ENCODE measurements around the gene ZCCHC7.

The ZCCHC7 gene

DNA sequence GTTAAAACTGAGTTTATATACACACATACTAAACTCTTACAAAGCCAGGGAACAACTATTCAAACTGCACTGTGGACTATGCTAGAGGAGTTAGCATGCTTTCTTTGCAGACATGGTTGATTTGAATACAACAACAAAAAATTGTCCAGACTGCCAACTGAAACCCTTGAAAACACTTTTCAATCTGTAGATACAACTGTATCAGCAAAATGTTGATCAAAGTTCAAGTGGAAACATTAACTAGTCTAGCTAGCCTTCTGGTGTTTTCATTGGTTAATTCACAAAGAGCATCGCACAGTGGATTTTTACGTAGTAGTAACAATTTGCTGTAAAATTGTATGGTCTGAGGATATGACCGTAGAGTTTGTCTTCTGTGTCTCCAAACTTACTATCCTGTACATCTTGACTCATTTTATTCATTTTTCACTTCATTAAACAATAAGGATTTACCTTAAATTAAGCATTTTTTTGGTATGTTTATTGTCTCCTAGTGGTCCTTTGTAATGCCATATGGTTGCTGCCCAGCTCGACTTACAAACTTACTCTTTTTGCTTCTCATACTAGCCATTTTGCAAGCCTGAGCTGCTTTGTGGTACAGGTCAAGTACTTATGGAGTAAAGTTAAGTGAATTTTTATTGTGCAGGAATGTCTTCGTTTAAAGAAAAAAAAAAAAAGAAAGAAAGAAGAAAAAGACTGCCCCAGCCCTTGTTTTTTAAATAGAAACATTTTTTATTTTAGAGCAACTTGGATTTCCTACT, 123.4 kb downstream of the ZCCHC7 start:
- no peak for DNase-seq (ENCODE audit: extremely low read depth in 1 of 2, low read depth in 1 of 2)

GRCh38 chr9:37246826-37247225, 126.5 kb downstream of the ZCCHC7 start:
- no peak for DNase-seq (ENCODE audit: extremely low read depth in 1 of 2, low read depth in 1 of 2)

DNA sequence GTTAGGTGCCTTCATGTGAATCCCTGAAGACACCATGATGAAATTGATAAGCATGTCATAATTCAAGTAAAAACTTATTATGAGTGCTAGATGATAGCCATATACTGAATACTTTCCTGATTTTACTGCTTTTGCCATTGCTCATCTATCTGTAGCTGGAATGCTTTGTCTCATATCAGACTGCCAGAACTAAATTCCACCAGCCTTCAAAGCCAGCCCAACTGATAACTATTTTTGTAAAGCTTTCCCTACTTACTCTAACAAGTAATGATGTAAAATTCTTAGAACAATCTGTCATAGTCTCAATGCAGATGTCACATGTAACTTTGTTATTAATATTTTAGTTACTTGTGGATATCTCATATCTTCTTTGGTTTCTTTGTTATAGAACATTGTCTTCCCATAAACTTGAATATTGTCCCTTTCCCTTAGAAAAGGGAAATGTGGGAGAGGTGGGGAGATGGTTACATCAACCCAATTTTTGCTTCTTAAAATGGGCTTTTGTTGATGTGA, 128.3 kb downstream of the ZCCHC7 start:
- DNase-seq (ENCODE audit: extremely low read depth in 1 of 2, low read depth in 1 of 2) = no peak

- DNase-seq (ENCODE audit: extremely low read depth in 1 of 2, low read depth in 1 of 2) = no peak
Observed at GRCh38 chr9:37251452-37251851, 131.1 kb downstream of the ZCCHC7 start.

DNA sequence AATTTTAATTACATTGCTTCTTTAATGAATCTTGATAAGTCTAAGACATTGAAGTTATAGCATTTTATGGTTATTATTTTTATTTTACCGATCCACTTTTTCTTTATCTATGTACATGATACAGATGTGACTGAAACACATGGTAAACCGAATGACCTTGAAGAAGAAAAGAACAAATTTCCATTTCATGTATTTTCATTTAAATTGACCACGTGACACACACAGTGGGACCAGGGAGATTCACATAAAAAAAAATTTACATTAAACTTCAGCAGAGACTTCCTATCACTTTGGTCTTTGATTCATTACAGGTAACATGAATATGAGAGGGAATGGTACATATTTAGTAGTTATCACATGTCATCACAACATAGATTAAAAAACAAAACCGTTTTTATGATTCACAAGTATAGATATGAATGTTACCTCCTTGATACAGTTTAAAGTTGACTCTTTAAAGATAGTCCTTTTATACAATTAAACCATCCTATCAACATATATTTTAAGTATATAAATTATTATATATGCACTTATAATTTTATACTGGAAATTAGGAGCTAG, 133.1 kb downstream of the ZCCHC7 start:
- DNase-seq (ENCODE audit: extremely low read depth in 1 of 2, low read depth in 1 of 2) = no peak

GRCh38 chr9:37255187-37255586, 134.8 kb downstream of the ZCCHC7 start:
- no peak for DNase-seq (ENCODE audit: extremely low read depth in 1 of 2, low read depth in 1 of 2)

DNA sequence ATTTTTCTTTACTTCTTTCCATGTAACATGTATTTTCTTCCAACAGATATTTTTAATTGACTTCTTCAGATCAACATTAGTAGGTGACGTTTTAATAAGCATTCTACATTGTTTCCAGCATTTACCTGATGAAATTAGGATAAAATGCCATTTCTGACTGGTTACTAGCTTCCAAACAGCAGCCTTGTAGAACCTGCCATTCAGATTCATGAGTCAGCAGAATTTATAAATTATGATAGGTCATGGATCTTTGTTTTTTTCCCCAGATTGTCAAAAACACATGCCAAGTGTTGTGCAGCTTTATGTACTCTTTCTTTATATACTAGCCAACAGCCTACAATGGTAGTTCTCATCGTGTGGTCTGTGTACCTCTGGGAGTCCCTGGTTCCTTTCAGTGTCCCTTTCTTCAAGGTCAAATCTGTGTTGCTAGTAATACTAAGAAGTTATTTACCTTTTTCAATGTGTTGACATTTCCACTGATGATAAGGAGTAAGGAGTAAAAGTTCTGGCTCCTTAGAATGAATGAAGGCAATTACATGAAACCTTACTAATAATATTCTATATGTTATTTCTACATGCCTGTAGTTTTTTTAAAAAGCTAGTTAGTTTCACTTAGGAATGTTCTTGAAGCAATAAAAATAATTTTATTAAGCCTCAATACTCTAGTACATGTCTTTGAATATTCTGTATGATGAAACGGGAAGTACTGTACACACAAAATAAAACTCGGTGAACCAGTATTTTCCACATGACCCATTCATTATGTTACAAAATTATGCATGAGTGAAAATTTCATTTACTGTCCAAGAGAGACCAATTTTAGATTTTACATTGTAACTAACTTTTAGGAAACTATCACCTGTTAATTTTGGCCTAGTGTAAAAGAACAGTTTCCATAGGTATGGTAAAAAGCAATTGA, 135.8 kb downstream of the ZCCHC7 start:
- DNase-seq (ENCODE audit: extremely low read depth in 1 of 2, low read depth in 1 of 2) = no peak

GRCh38 chr9:37259951-37260350, 139.6 kb downstream of the ZCCHC7 start:
- no peak for DNase-seq (ENCODE audit: extremely low read depth in 1 of 2, low read depth in 1 of 2)

DNA sequence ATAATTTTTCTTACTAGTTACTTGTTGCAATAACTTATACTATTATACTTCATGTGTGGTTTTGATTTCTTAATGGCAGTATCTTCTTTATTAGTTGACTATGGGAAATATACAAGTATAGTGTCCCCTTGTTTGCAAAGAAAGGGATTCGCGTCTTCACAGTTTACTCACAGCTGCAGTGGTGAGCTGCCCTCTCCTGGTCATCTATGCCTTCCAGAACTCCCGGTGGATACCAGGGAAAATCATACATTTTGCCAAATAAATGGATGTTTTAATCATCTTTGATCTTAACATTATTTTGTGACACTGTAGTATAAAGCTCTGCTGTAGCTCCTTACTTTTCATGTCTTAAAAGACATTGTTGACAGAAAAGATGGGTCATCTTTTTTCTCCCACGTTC, 142.0 kb downstream of the ZCCHC7 start:
- no peak for DNase-seq (ENCODE audit: extremely low read depth in 1 of 2, low read depth in 1 of 2)

GRCh38 chr9:37264539-37264938, 144.2 kb downstream of the ZCCHC7 start:
- no peak for DNase-seq (ENCODE audit: extremely low read depth in 1 of 2, low read depth in 1 of 2)

DNA sequence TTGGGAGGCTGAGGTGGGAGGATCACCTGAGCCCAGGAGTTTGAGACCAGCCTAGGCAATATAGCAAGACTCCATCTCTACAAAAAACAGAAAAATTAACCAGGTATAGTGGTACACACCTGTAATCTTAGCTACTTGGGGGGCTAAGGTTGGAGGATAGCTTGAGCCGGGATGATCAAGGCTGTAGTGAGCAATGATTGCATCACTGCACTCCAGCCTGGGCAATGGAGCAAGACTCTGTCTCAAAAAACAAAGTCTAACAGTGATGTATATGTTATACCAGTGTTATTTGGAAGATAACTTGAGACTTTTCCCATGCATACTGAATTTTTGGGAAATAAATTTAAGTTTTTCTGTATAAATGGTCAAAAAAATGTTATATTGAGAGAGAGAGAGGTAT, 146.3 kb downstream of the ZCCHC7 start:
- DNase-seq (ENCODE audit: extremely low read depth in 1 of 2, low read depth in 1 of 2) = no peak

DNA sequence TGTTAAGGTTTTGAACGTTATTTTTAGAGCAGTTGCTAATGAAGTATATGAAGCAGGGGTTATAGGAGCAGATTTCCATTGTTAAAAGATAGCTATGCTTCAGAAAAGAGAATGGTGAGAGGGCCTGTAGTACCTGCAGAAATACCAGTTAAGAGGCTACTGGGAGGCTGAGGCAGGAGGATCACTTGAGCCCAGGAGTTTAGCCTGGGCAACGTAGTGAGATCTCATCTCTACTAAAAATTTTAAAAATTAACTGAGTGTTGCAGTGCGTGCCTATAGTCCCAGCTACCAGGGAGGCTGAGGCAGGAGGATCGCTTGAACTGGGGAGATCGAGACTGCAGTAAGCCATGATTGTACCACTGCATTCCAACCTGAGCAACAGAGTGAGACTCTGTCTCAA, 148.8 kb downstream of the ZCCHC7 start:
- no peak for DNase-seq (ENCODE audit: extremely low read depth in 1 of 2, low read depth in 1 of 2)

GRCh38 chr9:37271679-37272078, 151.3 kb downstream of the ZCCHC7 start:
- no peak for DNase-seq (ENCODE audit: extremely low read depth in 1 of 2, low read depth in 1 of 2)

DNA sequence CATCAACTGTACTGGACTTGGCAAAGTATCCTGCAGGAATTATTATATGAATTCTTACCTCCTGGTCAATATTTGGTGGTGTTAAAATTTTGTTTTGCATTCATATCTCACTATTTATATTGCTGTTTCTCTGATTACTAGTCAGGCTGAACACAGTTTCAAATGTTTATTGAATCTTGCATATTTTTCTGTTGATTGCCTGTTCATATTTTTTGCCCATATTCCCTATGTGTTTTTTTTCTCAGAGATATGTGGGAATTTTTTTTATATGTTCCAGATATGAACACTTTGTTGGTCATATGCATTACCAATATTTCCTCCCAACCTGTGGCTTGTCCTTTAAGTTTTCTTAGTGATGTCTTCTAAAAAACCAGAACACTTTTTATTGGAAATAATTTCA, 153.2 kb downstream of the ZCCHC7 start:
- DNase-seq (ENCODE audit: extremely low read depth in 1 of 2, low read depth in 1 of 2) = no peak

DNA sequence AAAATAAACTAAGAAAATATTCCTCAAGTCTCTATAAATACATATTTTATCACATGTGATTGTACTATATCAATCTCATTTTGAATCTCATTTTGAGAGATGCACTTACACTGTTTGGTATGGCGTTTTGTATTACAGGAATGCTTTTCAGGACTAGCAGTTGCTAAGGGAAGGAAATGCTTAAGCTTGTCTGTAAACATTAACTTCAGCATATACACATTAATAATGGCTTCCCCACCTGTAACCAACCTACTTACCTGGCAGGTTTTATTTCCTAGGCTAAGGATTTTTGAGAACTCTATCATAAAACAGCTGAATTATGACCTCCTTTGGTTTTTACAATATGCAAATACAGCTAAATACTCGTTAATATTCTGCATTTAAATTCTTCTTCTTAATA, 161.2 kb downstream of the ZCCHC7 start:
- no peak for DNase-seq (ENCODE audit: extremely low read depth in 1 of 2, low read depth in 1 of 2)

- DNase-seq (ENCODE audit: extremely low read depth in 1 of 2, low read depth in 1 of 2) = no peak
Observed at GRCh38 chr9:37283730-37284325, 163.5 kb downstream of the ZCCHC7 start.

GRCh38 chr9:37284636-37285035, 164.3 kb downstream of the ZCCHC7 start:
- no peak for DNase-seq (ENCODE audit: extremely low read depth in 1 of 2, low read depth in 1 of 2)

DNA sequence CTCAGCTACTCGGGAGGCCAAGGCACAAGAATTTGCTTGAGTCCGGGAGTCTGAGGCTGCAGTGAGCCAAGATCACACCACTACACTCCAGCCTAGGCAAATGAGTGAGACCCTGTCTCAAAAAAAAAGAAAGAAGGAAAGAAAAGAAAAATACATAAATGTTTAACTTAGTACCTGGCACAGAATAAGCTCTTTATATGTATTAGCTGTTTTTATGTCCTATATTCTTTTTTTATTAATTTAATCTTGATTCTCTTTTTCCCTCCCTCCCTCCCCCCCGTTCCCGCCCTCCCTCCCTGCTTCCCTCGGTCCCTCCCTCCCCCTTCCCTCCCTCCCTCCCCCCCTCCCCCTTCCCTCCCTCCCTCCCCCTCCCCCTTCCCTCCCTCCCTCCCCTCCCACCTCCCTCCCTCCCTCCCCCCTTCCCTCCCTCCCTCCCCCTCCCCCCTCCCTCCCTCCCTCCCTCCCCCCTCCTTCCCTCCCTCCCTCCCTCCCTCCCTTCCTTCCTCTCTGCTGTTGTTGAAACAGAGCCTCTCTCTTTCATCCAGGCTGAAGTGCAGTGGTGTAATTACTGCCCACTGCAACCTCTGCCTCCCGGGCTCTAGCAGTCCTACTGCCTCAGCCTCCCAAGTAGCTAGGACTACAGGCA, 166.3 kb downstream of the ZCCHC7 start:
- DNase-seq (ENCODE audit: extremely low read depth in 1 of 2, low read depth in 1 of 2) = no peak

DNA sequence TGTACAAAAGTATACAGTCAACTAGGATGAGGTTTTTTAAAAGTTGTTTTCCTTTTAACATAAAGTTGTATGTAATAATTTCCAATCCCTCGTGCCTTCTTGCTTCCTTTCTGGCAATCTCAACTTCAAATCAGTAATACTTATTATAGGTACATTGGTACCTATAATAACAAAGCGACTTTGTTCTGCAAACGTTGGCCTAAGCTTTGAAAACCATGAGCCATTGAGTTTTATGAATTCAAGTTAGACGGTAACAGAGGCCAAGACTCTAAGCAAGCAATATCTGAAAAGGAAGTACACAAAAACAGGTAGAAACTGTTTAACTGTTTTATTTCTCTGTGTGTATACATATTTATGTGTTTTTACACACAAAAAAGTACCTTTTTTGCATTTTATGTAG, 166.9 kb downstream of the ZCCHC7 start:
- no peak for DNase-seq (ENCODE audit: extremely low read depth in 1 of 2, low read depth in 1 of 2)

DNA sequence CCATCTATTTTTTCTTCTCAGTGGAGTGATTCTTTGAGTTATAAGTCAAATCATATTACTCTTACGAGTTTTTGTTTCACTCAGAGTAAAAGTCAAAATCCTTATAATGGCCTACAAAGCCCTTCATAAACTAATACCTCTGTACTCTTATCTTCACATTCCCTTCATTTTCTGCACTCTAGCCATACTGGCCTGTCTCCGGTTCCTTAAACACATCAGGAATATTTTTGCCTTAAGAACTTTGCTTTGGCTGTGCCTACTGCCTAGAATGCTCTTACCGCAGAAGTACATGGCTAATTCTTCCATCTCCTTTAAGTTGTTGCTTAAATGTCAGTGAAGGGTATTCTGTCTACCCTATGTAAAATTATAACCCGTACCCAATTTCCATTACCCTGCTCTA, 169.3 kb downstream of the ZCCHC7 start:
- DNase-seq (ENCODE audit: extremely low read depth in 1 of 2, low read depth in 1 of 2) = no peak
